CD4-positive, alpha-beta T cell (primary cell): ENCODE results near the gene ANKRD6. TPM values are rescaled to one million over a fixed set of nuclear protein-coding genes. Genes with fewer than 3 reads are reported as not detected.
A peak's percentile ranks its signal among the peaks of the same experiment; 100 is the strongest.

ENCODE experiments used
- ATAC-seq: fragments of 200-7000 bp; cut with Tn5 transposase; one replicate; pipeline ENCODE4 v1.10.0; 2022; ENCODE audit warnings: mild to moderate bottlenecking; ENCODE audit not compliant: poor library complexity
- CTCF ChIA-PET: fragments of 350-600 bp; sonication (Branson Sonifier 250); formaldehyde crosslinking; loops from one replicate; lab custom pipeline; 2021; ENCODE audit warnings: antibody characterized with exemption, inconsistent platforms; lab: Charles Lee
- POLR2A ChIA-PET: fragments of 350-600 bp; sonication (Branson Sonifier 250); formaldehyde crosslinking; loops from one replicate; lab custom pipeline; 2021; ENCODE audit warnings: antibody characterized with exemption, inconsistent platforms; lab: Charles Lee
- DNase-seq, 14 experiments: peaks; one replicate each; pipeline ENCODE4 v3.0.0-alpha.2; 2013 to 2020; ENCODE audit warnings: mixed read lengths in 2 of 14
- H3K27ac ChIP-seq, 2 donors: one replicate each; pipeline versions ENCODE4 v1.5.1 to v1.7.0; 2013; ENCODE audit warnings: low read length in 2 of 2, low read depth in 1 of 2, mild to moderate bottlenecking in 1 of 2
- H3K27me3 ChIP-seq, 2 experiments: 1 replicate in 1 of 2; 2 replicates in 1 of 2; pipeline versions ENCODE4 v1.6.1 to v1.7.0; 2013; ENCODE audit warnings: low read length in 2 of 2, control low read depth in 1 of 2, mild to moderate bottlenecking in 1 of 2, moderate library complexity in 1 of 2; ENCODE audit not compliant: insufficient read depth in 2 of 2, control insufficient read depth in 1 of 2
- H3K36me3 ChIP-seq: one replicate; pipeline ENCODE4 v1.6.1; 2013; ENCODE audit warnings: low read length, control low read depth; ENCODE audit not compliant: insufficient read depth
- H3K4me1 ChIP-seq: one replicate; pipeline ENCODE4 v1.6.1; 2013; ENCODE audit warnings: low read length, control low read depth; ENCODE audit not compliant: insufficient read depth
- H3K4me3 ChIP-seq: one replicate; pipeline ENCODE4 v1.5.1; 2013; ENCODE audit warnings: mild to moderate bottlenecking, low read length, moderate library complexity
- H3K9me3 ChIP-seq, 2 experiments: 1 replicate in 1 of 2; 2 replicates in 1 of 2; pipeline versions ENCODE4 v1.6.1 to v1.7.0; 2013; ENCODE audit warnings: low read length in 2 of 2, mild to moderate bottlenecking in 2 of 2, control low read depth in 1 of 2, moderate library complexity in 1 of 2; ENCODE audit not compliant: control insufficient read depth in 1 of 2, insufficient read depth in 1 of 2
- H3K27ac Mint-ChIP-seq: one replicate; pipeline ENCODE4 v1.8.0; 2020; ENCODE audit warnings: mixed read lengths
- H3K27me3 Mint-ChIP-seq: one replicate; pipeline ENCODE4 v1.8.0; 2021; ENCODE audit warnings: mixed read lengths
- H3K36me3 Mint-ChIP-seq: one replicate; pipeline ENCODE4 v1.8.0; 2021; ENCODE audit warnings: low read depth, mixed read lengths
- H3K4me1 Mint-ChIP-seq: one replicate; pipeline ENCODE4 v1.8.0; 2021; ENCODE audit warnings: low read depth, mixed read lengths
- H3K4me3 Mint-ChIP-seq: one replicate; pipeline ENCODE4 v1.8.0; 2020; ENCODE audit warnings: mild to moderate bottlenecking, mixed read lengths
- H3K9me3 Mint-ChIP-seq: one replicate; pipeline ENCODE4 v1.8.0; 2020; ENCODE audit warnings: mixed read lengths
- intact Hi-C, 2 experiments: fragments of 100-400 bp; cut with DNase I in 1 of 2; cut with micrococcal nuclease in 1 of 2; formaldehyde crosslinking; loops; one replicate each; pipeline versions ENCODE4 v1.15.1 to v1.9.0; 2023 to 2025; cut with DNase I, micrococcal nuclease
- polyA plus RNA-seq, 2 donors: library from polyadenylated mRNA; unstranded; fragments of 120-200 nt; gene quantifications; one replicate each; pipeline ENCODE4 v1.2.1, GENCODE V29; 2013
- total RNA-seq, 174 experiments: library from RNA in 2 of 174; stranded (reverse) in 2 of 174; gene quantifications; one replicate each; pipeline ENCODE4 v1.2.3 and lab custom pipeline; 2021 to 2026
- TF ChIP-seq, protein P1 (sequence below): fragments of 200-600 bp; IDR thresholded peaks from one replicate; pipeline ENCODE4 v1.8.0; 2022; ENCODE audit warnings: antibody characterized with exemption, mild to moderate bottlenecking

ANKRD6 gene
- total RNA-seq (1 to 10 TPM; 3.8 to 4.8 TPM), total RNA-seq (lab: John Stamatoyannopoulos, UW) (2.5 to 11.7 (median 4.9) reads per million in 172 experiments)
- 4.3 TPM for polyA plus RNA-seq (2013, experiment 1 of 2)
- 5.0 TPM for polyA plus RNA-seq (2013, experiment 2 of 2)

DNA sequence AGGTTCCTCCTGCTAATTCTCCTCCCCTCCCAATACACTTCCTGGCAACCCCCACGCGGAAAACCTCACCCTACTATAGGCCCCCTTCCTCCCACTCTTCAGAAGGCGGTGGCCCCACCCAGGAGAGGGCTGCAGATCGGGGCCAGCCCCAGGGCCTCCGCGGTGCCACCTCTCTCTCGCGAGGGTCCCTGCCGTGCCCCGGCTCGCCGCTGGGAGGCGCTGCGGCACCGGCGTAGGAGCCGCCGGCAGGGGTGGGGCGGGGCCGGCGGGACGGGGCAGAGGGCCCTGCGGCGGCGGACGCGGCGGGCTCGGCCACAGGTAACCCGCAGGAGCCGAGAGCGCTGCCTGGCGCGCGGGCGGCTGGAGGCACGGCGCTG is at the start of gene ANKRD6:
Gene ANKRD6, plus strand, starts transcription at position 278 of the 377 bp plus-strand sequence. CDS start 133,825 bp downstream, outside the sequence.
- peak within 1 kb of the TSS in 1 of 2 donors; percentile 37 for H3K27ac ChIP-seq
- POLR2A ChIA-PET: interaction anchor here (1.0 to 1.7 kb wide), 3 partner anchors 177 to 353 kb away, joined by 4 to 6 read pairs (median 4); partner anchors contain the start of genes LYRM2 and PNRC1

DNA sequence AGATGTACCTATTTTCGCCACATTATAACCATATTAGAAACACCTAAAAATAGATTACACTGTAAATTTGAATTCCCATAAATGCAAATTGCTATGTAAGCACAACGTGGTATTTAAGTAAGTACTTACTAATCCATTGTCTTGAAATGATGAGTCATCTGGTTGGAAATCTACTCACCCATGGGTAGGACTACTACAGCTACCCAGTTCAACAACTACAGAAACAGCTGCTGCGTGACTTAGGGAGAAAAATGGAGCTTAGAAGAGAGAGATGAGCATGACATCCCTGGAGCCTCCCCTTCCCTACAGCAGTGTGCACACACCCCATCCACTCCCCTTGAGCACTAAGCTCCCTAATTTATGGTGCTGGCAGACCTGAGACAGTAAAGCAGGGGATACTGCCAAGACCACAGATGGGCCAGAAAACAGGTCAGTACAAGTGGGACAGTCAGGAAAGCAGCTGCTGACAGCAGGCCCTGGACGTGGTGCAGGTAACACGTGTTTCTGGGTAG is 47.7 kb upstream of the ANKRD6 start:
- H3K27ac ChIP-seq: no peak overlapping the region
- Mint-ChIP-seq H3K4me3 (no peak overlapping the region), H3K36me3 (no peaks in the 10 kb centered on the region), H3K27me3 (no peaks in the 10 kb centered on the region), H3K27ac (no peak overlapping the region), H3K4me1 (no peaks in the 10 kb centered on the region), H3K9me3 (peaks cover 1% of the 10 kb centered on the region)
- no peak overlapping the region for H3K4me3 ChIP-seq
- H3K9me3 ChIP-seq: no peaks in the 10 kb centered on the region
- POLR2A ChIA-PET: no interaction called here
- H3K36me3 ChIP-seq: no peaks in the 10 kb centered on the region
- DNase-seq (no peak), ATAC-seq (no peak)
- intact Hi-C loops: no loop called here
- CTCF ChIA-PET: no interaction called here
- TF ChIP-seq, protein P1, sequence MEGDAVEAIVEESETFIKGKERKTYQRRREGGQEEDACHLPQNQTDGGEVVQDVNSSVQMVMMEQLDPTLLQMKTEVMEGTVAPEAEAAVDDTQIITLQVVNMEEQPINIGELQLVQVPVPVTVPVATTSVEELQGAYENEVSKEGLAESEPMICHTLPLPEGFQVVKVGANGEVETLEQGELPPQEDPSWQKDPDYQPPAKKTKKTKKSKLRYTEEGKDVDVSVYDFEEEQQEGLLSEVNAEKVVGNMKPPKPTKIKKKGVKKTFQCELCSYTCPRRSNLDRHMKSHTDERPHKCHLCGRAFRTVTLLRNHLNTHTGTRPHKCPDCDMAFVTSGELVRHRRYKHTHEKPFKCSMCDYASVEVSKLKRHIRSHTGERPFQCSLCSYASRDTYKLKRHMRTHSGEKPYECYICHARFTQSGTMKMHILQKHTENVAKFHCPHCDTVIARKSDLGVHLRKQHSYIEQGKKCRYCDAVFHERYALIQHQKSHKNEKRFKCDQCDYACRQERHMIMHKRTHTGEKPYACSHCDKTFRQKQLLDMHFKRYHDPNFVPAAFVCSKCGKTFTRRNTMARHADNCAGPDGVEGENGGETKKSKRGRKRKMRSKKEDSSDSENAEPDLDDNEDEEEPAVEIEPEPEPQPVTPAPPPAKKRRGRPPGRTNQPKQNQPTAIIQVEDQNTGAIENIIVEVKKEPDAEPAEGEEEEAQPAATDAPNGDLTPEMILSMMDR: no peak
- H3K27me3 ChIP-seq: no peaks in the 10 kb centered on the region
- no peaks in the 10 kb centered on the region for H3K4me1 ChIP-seq

More for the DNA sequence above, at the start of gene ANKRD6:
- peak; percentile 94 for ATAC-seq
- Histone ChIP-seq H3K4me1 (peaks cover 15% of the 10 kb centered on the region), H3K4me3 (peak within 1 kb of the TSS; percentile 73), H3K27me3 (no peaks in the 10 kb centered on the region), H3K9me3 (no peaks in the 10 kb centered on the region), H3K36me3 (no peaks in the 10 kb centered on the region)
- TF ChIP-seq, protein P1: peak; percentile 69
- H3K4me1 Mint-ChIP-seq: peaks cover 35% of the 10 kb centered on the region
- H3K36me3 Mint-ChIP-seq: no peaks in the 10 kb centered on the region
- H3K9me3 Mint-ChIP-seq: no peaks in the 10 kb centered on the region
- H3K4me3 Mint-ChIP-seq: peak within 1 kb of the TSS; percentile 98
- DNase-seq: peak; percentile 57 to 90 (median 78)
- CTCF ChIA-PET: interaction anchor here (1.3 to 1.4 kb wide), 3 partner anchors 175 to 180 kb away, joined by 5 to 7 read pairs (median 6); no protein-coding TSS in a partner anchor
- intact Hi-C loops: loop anchor here (1.0 to 10.0 kb wide), 6 partner anchors 176 to 1049 kb away; partner anchors contain the start of genes MDN1 (in 1 of the 2) and RNGTT (in 1 of the 2)
- peak within 1 kb of the TSS; percentile 73 for H3K27ac Mint-ChIP-seq
- H3K27me3 Mint-ChIP-seq: no peaks in the 10 kb centered on the region

DNA sequence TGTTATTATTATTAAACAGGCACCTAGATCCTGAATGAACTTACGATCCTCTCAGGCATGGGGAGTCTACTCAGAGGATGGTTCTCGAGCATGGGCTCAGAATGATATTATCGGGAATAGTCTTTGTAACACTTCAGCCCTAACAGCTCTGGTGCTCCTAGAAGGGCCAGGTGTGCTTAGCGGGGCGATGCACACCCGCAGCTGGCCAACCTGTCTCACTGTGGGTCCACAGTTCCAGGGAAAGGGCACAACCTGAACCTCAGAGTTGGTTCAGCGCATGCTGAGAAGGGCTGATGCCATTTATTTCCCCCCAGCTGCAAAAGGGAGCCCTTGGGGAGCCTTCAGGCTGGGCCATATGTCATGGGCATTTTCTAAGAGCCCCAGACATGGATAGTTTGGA is 47.1 kb upstream of the ANKRD6 start:
- no peaks in the 10 kb centered on the region for H3K9me3 ChIP-seq
- TF ChIP-seq, protein P1: no peak
- Mint-ChIP-seq H3K4me1 (no peaks in the 10 kb centered on the region), H3K27ac (no peak overlapping the region), H3K27me3 (no peaks in the 10 kb centered on the region), H3K9me3 (peaks cover 2% of the 10 kb centered on the region), H3K36me3 (no peaks in the 10 kb centered on the region), H3K4me3 (no peak overlapping the region)
- no peaks in the 10 kb centered on the region for H3K4me1 ChIP-seq
- no peak overlapping the region for H3K4me3 ChIP-seq
- ChIA-PET POLR2A (no interaction called here), CTCF (no interaction called here)
- intact Hi-C loops: no loop called here
- no peaks in the 10 kb centered on the region for H3K27me3 ChIP-seq
- H3K36me3 ChIP-seq: no peaks in the 10 kb centered on the region
- no peak overlapping the region for H3K27ac ChIP-seq
- no peak for ATAC-seq
- DNase-seq: no peak
